Measurements from ENCODE around the gene ZNF716. TPM values are rescaled to one million over a fixed set of nuclear protein-coding genes. Genes with fewer than 3 reads are reported as not detected.
"Not testable (repeated sequence)": the region's sequence is repeated elsewhere in the genome, so short reads cannot be mapped to it uniquely, and the experiment has no call there.

ZNF716 gene
- total RNA-seq, 1 experiment from 2014 or later = not detected

DNA sequence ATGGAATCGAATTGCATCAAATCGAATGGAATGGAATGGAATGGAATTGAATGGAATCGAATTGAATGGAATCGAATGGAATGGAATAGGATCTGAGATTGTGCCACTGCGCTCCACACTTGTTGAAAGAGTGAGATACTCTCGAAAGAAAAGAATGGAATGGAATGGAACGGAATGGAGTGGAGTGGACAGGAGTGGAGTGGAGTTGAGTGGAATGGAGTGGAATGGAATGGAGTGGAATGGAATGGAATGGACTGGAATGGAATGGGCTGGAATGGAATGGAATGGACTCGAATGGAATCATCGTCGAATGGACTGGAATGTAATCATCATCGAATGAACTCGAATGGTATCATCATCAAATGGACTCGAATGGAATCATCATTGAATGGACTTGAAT is 38.0 kb downstream of the ZNF716 start:
- no peak overlapping the region for H3K27ac Mint-ChIP-seq (ENCODE audit: low read depth, unreplicated experiment)

DNA sequence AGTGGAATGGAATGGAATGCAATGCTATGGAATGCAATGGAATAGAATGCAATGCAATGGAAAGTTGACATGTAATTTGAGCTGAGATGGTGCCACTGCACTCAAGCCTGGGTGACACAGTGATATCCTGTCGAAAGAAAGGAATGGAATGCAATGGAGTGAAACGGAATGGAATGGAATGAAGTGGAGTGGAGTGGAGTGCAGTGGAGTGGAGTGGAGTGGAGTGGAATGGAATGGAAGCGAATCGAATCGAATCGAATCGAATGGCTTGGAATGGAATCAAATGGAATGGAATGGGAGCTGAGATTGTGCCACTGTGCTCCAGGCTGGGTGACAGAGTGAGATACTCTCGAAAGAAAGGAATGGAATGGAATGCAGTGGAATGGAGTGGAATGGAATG is 45.1 kb downstream of the ZNF716 start:
- BruUV-seq (replicated peaks); POLR2A ChIA-PET; H3K4me1 Mint-ChIP-seq (ENCODE audit: insufficient read depth, unreplicated experiment); H3K9me3 Mint-ChIP-seq (ENCODE audit: unreplicated experiment); H3K4me3 Mint-ChIP-seq (ENCODE audit: unreplicated experiment); DNase-seq (ENCODE audit: unreplicated experiment); H3K27ac Mint-ChIP-seq (ENCODE audit: low read depth, unreplicated experiment); H3K36me3 Mint-ChIP-seq (ENCODE audit: insufficient read depth, unreplicated experiment); intact Hi-C loops (cut with micrococcal nuclease); H3K27me3 Mint-ChIP-seq (ENCODE audit: insufficient read depth, unreplicated experiment): not testable (repeated sequence)
- CTCF ChIA-PET = interaction anchor here (0.6 kb wide), 1 partner anchor 1228 kb away, joined by 3 read pairs; no protein-coding TSS in a partner anchor

More for the DNA sequence above, 38.0 kb downstream of the ZNF716 start:
- intact Hi-C loops (cut with micrococcal nuclease) = no loop called here
- Mint-ChIP-seq H3K4me3 (ENCODE audit: unreplicated experiment) (no peak overlapping the region), H3K36me3 (ENCODE audit: insufficient read depth, unreplicated experiment) (no peaks in the 10 kb centered on the region), H3K4me1 (ENCODE audit: insufficient read depth, unreplicated experiment) (no peaks in the 10 kb centered on the region), H3K27me3 (ENCODE audit: insufficient read depth, unreplicated experiment) (no peaks in the 10 kb centered on the region), H3K9me3 (ENCODE audit: unreplicated experiment) (no peaks in the 10 kb centered on the region)
- POLR2A ChIA-PET = no interaction called here
- CTCF ChIA-PET = no interaction called here
- no peak for DNase-seq (ENCODE audit: unreplicated experiment)
- no peak for TF ChIP-seq CTCF (IDR thresholded peaks at IDR 0.05; ENCODE audit: unreplicated experiment)
- BruUV-seq (replicated peaks) = no TSS peak

- no TSS peak for BruUV-seq (replicated peaks)
- TF ChIP-seq CTCF (IDR thresholded peaks at IDR 0.05; ENCODE audit: unreplicated experiment) = no peak
- Mint-ChIP-seq H3K27me3 (ENCODE audit: insufficient read depth, unreplicated experiment) (no peaks in the 10 kb centered on the region), H3K4me3 (ENCODE audit: unreplicated experiment) (no peak overlapping the region), H3K36me3 (ENCODE audit: insufficient read depth, unreplicated experiment) (no peaks in the 10 kb centered on the region), H3K4me1 (ENCODE audit: insufficient read depth, unreplicated experiment) (no peaks in the 10 kb centered on the region), H3K9me3 (ENCODE audit: unreplicated experiment) (peaks cover 7% of the 10 kb centered on the region), H3K27ac (ENCODE audit: low read depth, unreplicated experiment) (no peak overlapping the region)
- DNase-seq (ENCODE audit: unreplicated experiment) = no peak
- ChIA-PET POLR2A (no interaction called here), CTCF (no interaction called here)
- intact Hi-C loops (cut with micrococcal nuclease) = no loop called here
Measured at GRCh38 chr7:57496395-57496794, 46.4 kb downstream of the ZNF716 start.

GRCh38 chr7:57505176-57505575 is 55.2 kb downstream of the ZNF716 start:
- peaks cover 21% of the 10 kb centered on the region for H3K9me3 Mint-ChIP-seq (ENCODE audit: unreplicated experiment)
- no peaks in the 10 kb centered on the region for H3K4me1 Mint-ChIP-seq (ENCODE audit: insufficient read depth, unreplicated experiment)
- ChIA-PET POLR2A (no interaction called here), CTCF (interaction anchor here (0.7 kb wide), 1 partner anchor 189 kb away, joined by 3 read pairs; no protein-coding TSS in a partner anchor)
- TF ChIP-seq CTCF (IDR thresholded peaks at IDR 0.05; ENCODE audit: unreplicated experiment) = no peak
- DNase-seq (ENCODE audit: unreplicated experiment) = no peak
- no peak overlapping the region for H3K27ac Mint-ChIP-seq (ENCODE audit: low read depth, unreplicated experiment)
- H3K36me3 Mint-ChIP-seq (ENCODE audit: insufficient read depth, unreplicated experiment) = peaks cover 8% of the 10 kb centered on the region
- intact Hi-C loops (cut with micrococcal nuclease) = no loop called here
- BruUV-seq (replicated peaks) = no TSS peak
- no peak overlapping the region for H3K4me3 Mint-ChIP-seq (ENCODE audit: unreplicated experiment)
- no peaks in the 10 kb centered on the region for H3K27me3 Mint-ChIP-seq (ENCODE audit: insufficient read depth, unreplicated experiment)

Small RNA genes lying within 50 kb of the gene (microRNA-seq; reads per million reads assigned to microRNA genes)
- not detected for gene MIR3147
